Mesendoderm (in vitro differentiated cells): ENCODE data around the gene DGAT2.
A peak's percentile ranks its signal among the peaks of the same experiment; 100 is the strongest.
"Not testable (repeated sequence)": the region's sequence is repeated elsewhere in the genome, so short reads cannot be mapped to it uniquely, and the experiment has no call there.

Experiments
- DNase-seq: peaks from one replicate; pipeline ENCODE4 v3.0.0; 2013
- H2AK5ac ChIP-seq: 2 replicates; pipeline ENCODE4 v1.6.1; 2013; ENCODE audit warnings: low read length, inconsistent platforms
- H2BK120ac ChIP-seq: 2 replicates; pipeline ENCODE4 v1.6.1; 2013; ENCODE audit warnings: low read depth, mild to moderate bottlenecking, low read length, moderate library complexity, mixed read lengths
- H2BK15ac ChIP-seq: replicated peaks from 2 replicates; pipeline ENCODE4 v1.6.1; 2013; ENCODE audit warnings: low read depth, mild to moderate bottlenecking, moderate library complexity
- H2BK5ac ChIP-seq: 2 replicates; pipeline ENCODE4 v1.6.1; 2013; ENCODE audit warnings: low read length, inconsistent platforms
- H3K18ac ChIP-seq: 2 replicates; pipeline ENCODE4 v1.6.1; 2013; ENCODE audit warnings: mild to moderate bottlenecking, low read length, mixed read lengths
- H3K23ac ChIP-seq: one replicate; pipeline ENCODE4 v1.6.1; 2013; ENCODE audit warnings: low read length
- H3K27ac ChIP-seq: 2 replicates; pipeline ENCODE4 v1.5.1; 2013; ENCODE audit warnings: low read depth, mild to moderate bottlenecking, inconsistent platforms, low read length, moderate library complexity
- H3K27me3 ChIP-seq: 2 replicates; pipeline ENCODE4 v1.6.1; 2013; ENCODE audit warnings: low read length, control low read depth, mild to moderate bottlenecking, inconsistent platforms; ENCODE audit not compliant: insufficient read depth, poor library complexity
- H3K36me3 ChIP-seq: 2 replicates; pipeline ENCODE4 v1.6.1; 2013; ENCODE audit warnings: low read length, inconsistent platforms; ENCODE audit not compliant: control insufficient read depth, insufficient read depth
- H3K4ac ChIP-seq: one replicate; pipeline ENCODE4 v1.6.1; 2013; ENCODE audit warnings: low read depth, mild to moderate bottlenecking, low read length, moderate library complexity
- H3K4me1 ChIP-seq: 2 replicates; pipeline ENCODE4 v1.6.1; 2013; ENCODE audit warnings: low read depth, low read length, inconsistent platforms; ENCODE audit not compliant: control insufficient read depth
- H3K4me2 ChIP-seq: 2 replicates; pipeline ENCODE4 v1.6.1; 2013; ENCODE audit warnings: low read length
- H3K4me3 ChIP-seq: 2 replicates; pipeline ENCODE4 v1.5.1; 2013; ENCODE audit warnings: mild to moderate bottlenecking, low read length
- H3K56ac ChIP-seq: one replicate; pipeline ENCODE4 v1.6.1; 2013; ENCODE audit warnings: low read length
- H3K79me1 ChIP-seq: 2 replicates; pipeline ENCODE4 v1.6.1; 2013; ENCODE audit warnings: low read length, inconsistent platforms
- H3K79me2 ChIP-seq: 2 replicates; pipeline ENCODE4 v1.6.1; 2013; ENCODE audit warnings: mild to moderate bottlenecking, low read length; ENCODE audit not compliant: control insufficient read depth, insufficient read depth
- H3K9ac ChIP-seq: 2 replicates; pipeline ENCODE4 v1.6.1; 2013; ENCODE audit warnings: low read length, inconsistent platforms
- H4K5ac ChIP-seq: one replicate; pipeline ENCODE4 v1.6.1; 2013; ENCODE audit warnings: low read length
- H4K8ac ChIP-seq: one replicate; pipeline ENCODE4 v1.6.1; 2013; ENCODE audit warnings: low read depth, mild to moderate bottlenecking, control low read depth, low read length, moderate library complexity
- WGBS: extraction: QIAGEN DNeasy Blood & Tissue Kit; methylation state at CpG from one replicate; pipeline ENCODE4 v1.1.7; 2013; ENCODE audit warnings: low lambda C conversion rate, missing lambda C conversion rate; ENCODE audit not compliant: insufficient coverage; ENCODE audit errors: extremely low coverage; 5-methylcytosine and 5-hydroxymethylcytosine counted together

Gene DGAT2

GRCh38 chr11:75734491-75735180 lies 33.9 kb upstream of the DGAT2 start:
- no peaks in the 10 kb centered on the region for H3K36me3 ChIP-seq
- H3K79me2 ChIP-seq, result no peaks in the 10 kb centered on the region
- H3K4me1 ChIP-seq, result no peaks in the 10 kb centered on the region
- H3K4ac ChIP-seq, result no peak overlapping the region
- H4K5ac ChIP-seq, result no peak overlapping the region
- H2BK5ac ChIP-seq, result no peak overlapping the region
- H2BK120ac ChIP-seq, result no peak overlapping the region
- DNase-seq, result no peak
- no peak overlapping the region for H3K4me2 ChIP-seq
- WGBS, result no CpG with 5 or more reads among the region's 5 CpGs
- no peaks in the 10 kb centered on the region for H3K27me3 ChIP-seq
- H3K9ac ChIP-seq, result no peak overlapping the region
- no peak overlapping the region for H3K27ac ChIP-seq
- no peak overlapping the region for H2AK5ac ChIP-seq
- H3K18ac ChIP-seq, result no peak overlapping the region
- no peaks in the 10 kb centered on the region for H3K79me1 ChIP-seq
- no peak overlapping the region for H3K4me3 ChIP-seq
- H2BK15ac ChIP-seq, result no peak overlapping the region
- no peak overlapping the region for H3K56ac ChIP-seq
- H4K8ac ChIP-seq, result no peak overlapping the region
- no peak overlapping the region for H3K23ac ChIP-seq

GRCh38 chr11:75735181-75735845 lies 33.3 kb upstream of the DGAT2 start:
- no peak for DNase-seq

DNA sequence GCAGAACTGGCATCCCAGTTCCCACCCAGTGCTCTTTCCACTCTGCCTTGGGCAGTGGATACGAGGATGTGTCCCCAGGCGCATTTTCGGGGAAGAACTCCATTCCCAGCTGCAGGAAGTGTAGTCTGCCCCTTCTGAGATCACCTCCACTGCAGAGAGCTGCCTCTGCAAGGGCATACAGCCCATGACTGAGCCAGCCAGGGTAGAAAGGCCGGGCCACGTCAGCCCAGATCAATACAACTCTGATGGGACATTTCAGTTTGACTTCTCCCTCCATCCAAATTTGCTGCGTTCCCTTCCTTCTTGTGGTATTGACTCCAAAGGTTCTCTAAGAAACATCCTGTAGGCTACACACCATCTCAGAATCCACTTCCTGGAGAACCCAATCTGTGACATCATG lies 31.3 kb upstream of the DGAT2 start:
- no peaks in the 10 kb centered on the region for H3K4me1 ChIP-seq
- no peak overlapping the region for H3K27ac ChIP-seq
- WGBS, result no CpG with 5 or more reads among the region's 6 CpGs
- H3K27me3 ChIP-seq, result no peaks in the 10 kb centered on the region
- DNase-seq, result no peak
- no peak overlapping the region for H4K8ac ChIP-seq
- H4K5ac ChIP-seq, result no peak overlapping the region
- no peak overlapping the region for H2BK120ac ChIP-seq
- H2AK5ac ChIP-seq, result no peak overlapping the region
- no peaks in the 10 kb centered on the region for H3K79me2 ChIP-seq
- H3K4me2 ChIP-seq, result no peak overlapping the region
- no peaks in the 10 kb centered on the region for H3K36me3 ChIP-seq
- no peak overlapping the region for H3K18ac ChIP-seq
- H3K9ac ChIP-seq, result no peak overlapping the region
- H2BK15ac ChIP-seq, result no peak overlapping the region
- H3K56ac ChIP-seq, result no peak overlapping the region
- H3K4me3 ChIP-seq, result no peak overlapping the region
- no peak overlapping the region for H3K4ac ChIP-seq
- H2BK5ac ChIP-seq, result no peak overlapping the region
- H3K79me1 ChIP-seq, result no peaks in the 10 kb centered on the region
- no peak overlapping the region for H3K23ac ChIP-seq

More at GRCh38 chr11:75735181-75735845, 33.3 kb upstream of the DGAT2 start:
- no peak overlapping the region for H4K8ac ChIP-seq
- no peak overlapping the region for H3K18ac ChIP-seq
- no peak overlapping the region for H3K56ac ChIP-seq
- no peaks in the 10 kb centered on the region for H3K36me3 ChIP-seq
- no peak overlapping the region for H3K4ac ChIP-seq
- no peak overlapping the region for H3K4me2 ChIP-seq
- H4K5ac ChIP-seq, result no peak overlapping the region
- no peak overlapping the region for H2BK5ac ChIP-seq
- H3K4me1 ChIP-seq, result no peaks in the 10 kb centered on the region
- no peaks in the 10 kb centered on the region for H3K27me3 ChIP-seq
- no peak overlapping the region for H2BK120ac ChIP-seq
- H3K27ac ChIP-seq, result no peak overlapping the region
- no peak overlapping the region for H3K23ac ChIP-seq
- H2BK15ac ChIP-seq, result no peak overlapping the region
- H3K4me3 ChIP-seq, result no peak overlapping the region
- H3K79me1 ChIP-seq, result no peaks in the 10 kb centered on the region
- H3K79me2 ChIP-seq, result no peaks in the 10 kb centered on the region
- WGBS, result no CpG with 5 or more reads among the region's 4 CpGs
- no peak overlapping the region for H3K9ac ChIP-seq
- H2AK5ac ChIP-seq, result no peak overlapping the region

DNA sequence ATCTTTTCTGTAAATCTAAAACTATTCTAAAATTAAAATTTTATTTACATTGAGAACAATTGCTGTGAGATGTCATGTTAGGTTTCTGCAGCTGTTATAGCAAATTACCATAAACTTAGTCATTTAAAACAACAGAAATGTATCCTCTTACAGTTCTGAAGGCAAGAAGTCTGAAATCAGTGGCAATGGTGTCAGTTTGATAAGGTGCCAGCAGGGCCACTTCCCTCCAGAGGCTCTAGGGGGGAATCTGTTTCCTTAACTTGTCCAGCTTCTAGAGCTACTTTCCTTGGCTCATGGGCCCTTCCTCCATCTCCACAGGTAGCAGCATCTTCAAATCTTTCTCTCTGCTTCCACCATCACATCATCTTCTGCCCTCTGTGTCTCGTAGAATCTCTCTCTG lies 27.9 kb upstream of the DGAT2 start:
- no peaks in the 10 kb centered on the region for H3K79me1 ChIP-seq
- no peak overlapping the region for H3K18ac ChIP-seq
- H3K9ac ChIP-seq, result no peak overlapping the region
- no peak overlapping the region for H3K4me2 ChIP-seq
- no peak overlapping the region for H3K56ac ChIP-seq
- no peak overlapping the region for H4K8ac ChIP-seq
- H3K27ac ChIP-seq, result no peak overlapping the region
- WGBS, result no CpG with 5 or more reads among the region's 1 CpG
- no peak overlapping the region for H2BK5ac ChIP-seq
- H3K4me3 ChIP-seq, result no peak overlapping the region
- no peak overlapping the region for H4K5ac ChIP-seq
- no peaks in the 10 kb centered on the region for H3K27me3 ChIP-seq
- H2BK15ac ChIP-seq, result no peak overlapping the region
- no peak overlapping the region for H2BK120ac ChIP-seq
- DNase-seq, result peak; percentile 24
- H3K4ac ChIP-seq, result no peak overlapping the region
- no peak overlapping the region for H3K23ac ChIP-seq
- H2AK5ac ChIP-seq, result no peak overlapping the region
- H3K36me3 ChIP-seq, result no peaks in the 10 kb centered on the region
- no peaks in the 10 kb centered on the region for H3K4me1 ChIP-seq
- no peaks in the 10 kb centered on the region for H3K79me2 ChIP-seq

GRCh38 chr11:75743159-75743558 lies 25.4 kb upstream of the DGAT2 start:
- H2BK5ac ChIP-seq, DNase-seq, H3K79me1 ChIP-seq, H3K36me3 ChIP-seq, H3K18ac ChIP-seq, H3K56ac ChIP-seq, H3K4me1 ChIP-seq, H2AK5ac ChIP-seq, H3K27ac ChIP-seq, H2BK120ac ChIP-seq, H3K27me3 ChIP-seq, H3K4ac ChIP-seq, H3K4me3 ChIP-seq, H4K5ac ChIP-seq, H3K4me2 ChIP-seq, H4K8ac ChIP-seq, H3K23ac ChIP-seq, H3K79me2 ChIP-seq, H3K9ac ChIP-seq, H2BK15ac ChIP-seq: not testable (repeated sequence)
- WGBS, result no CpG with 5 or more reads among the region's 4 CpGs
